ENCODE data around the gene TMCO6. TPM values are rescaled to one million over a fixed set of nuclear protein-coding genes. Genes with fewer than 3 reads are reported as not detected.

The TMCO6 gene
- total and polyA plus RNA-seq, 9 of the 15 experiments (the other 6 are each of a cell fraction or from before 2014, with no cell fraction given): 3.4 to 46.4 (median 16.7) TPM

GRCh38 chr5:140633501-140633900 is 5.8 kb upstream of the TMCO6 start:
- CTCF ChIA-PET (ENCODE audit: low intra/inter-chr PET ratio): no interaction called here
- H3K4me2 ChIP-seq (ENCODE audit: insufficient read depth, low read length): no peak overlapping the region
- no peaks in the 10 kb centered on the region for H3K79me2 ChIP-seq (ENCODE audit: control insufficient read depth, insufficient read depth, low read length)
- no peak for TF ChIP-seq RBM15 (IDR thresholded peaks at IDR 0.05; ENCODE audit: insufficient read depth, low read length)
- no peaks in the 10 kb centered on the region for H3K27me3 ChIP-seq (ENCODE audit: control insufficient read depth in 2 of 2, insufficient read depth in 2 of 2, low read length in 2 of 2)
- WGBS (ENCODE audit: insufficient coverage, low coverage, missing lambda C conversion rate): 76% methylated on average over 2 of the region's 2 CpGs
- no peak for DNase-seq (ENCODE audit: extremely low read depth in 1 of 4, low spot score in 3 of 4)
- H3K27ac ChIP-seq (ENCODE audit: extremely low read depth, low read depth, low read length): no peak overlapping the region
- BruUV-seq (replicated peaks): no TSS peak
- peaks cover 4 to 17% of the 10 kb centered on the region in 2 experiments; a peak in 4 of 5 replicates for H3K4me1 ChIP-seq (replicated peaks in 1 of 2; ENCODE audit: control insufficient read depth in 2 of 2, insufficient read depth in 2 of 2, low read length in 2 of 2)
- no peaks in the 10 kb centered on the region for H3K36me3 ChIP-seq (ENCODE audit: control insufficient read depth, insufficient read depth, low read length)
- POLR2A ChIA-PET: no interaction called here
- no peaks in the 10 kb centered on the region for H3K9me1 ChIP-seq (ENCODE audit: control insufficient read depth, insufficient read depth, low read length)
- intact Hi-C loops (cut with micrococcal nuclease) (no loop called here), in situ Hi-C loops (cut with MboI) (no loop called here)
- no peak overlapping the region for H3K4me3 ChIP-seq
- no peak for ATAC-seq
- H3K9me3 ChIP-seq (replicated peaks; ENCODE audit: control insufficient read depth, insufficient read depth, low read depth, low read length): no peaks in the 10 kb centered on the region
- no peak for FAIRE-seq
- H2AFZ ChIP-seq (ENCODE audit: low read depth, low read length): no peak overlapping the region
- H4K20me1 ChIP-seq (replicated peaks; ENCODE audit: control insufficient read depth, insufficient read depth, low read length): no peaks in the 10 kb centered on the region
- no peak overlapping the region for H3K9ac ChIP-seq (ENCODE audit: insufficient read depth in 1 of 2, low read depth in 2 of 2, low read length in 2 of 2)

- no peaks in the 10 kb centered on the region for H3K9me3 ChIP-seq (replicated peaks; ENCODE audit: control insufficient read depth, insufficient read depth, low read depth, low read length)
- intact Hi-C loops (cut with micrococcal nuclease): no loop called here
- H3K4me3 ChIP-seq: no peak overlapping the region
- no peaks in the 10 kb centered on the region for H3K79me2 ChIP-seq (ENCODE audit: control insufficient read depth, insufficient read depth, low read length)
- FAIRE-seq (no peak), DNase-seq (ENCODE audit: extremely low read depth in 1 of 4, low spot score in 3 of 4) (no peak), ATAC-seq (no peak)
- no peaks in the 10 kb centered on the region for H3K27me3 ChIP-seq (ENCODE audit: control insufficient read depth in 2 of 2, insufficient read depth in 2 of 2, low read length in 2 of 2)
- H2AFZ ChIP-seq (ENCODE audit: low read depth, low read length): no peak overlapping the region
- no peaks in the 10 kb centered on the region for H3K36me3 ChIP-seq (ENCODE audit: control insufficient read depth, insufficient read depth, low read length)
- ChIA-PET CTCF (ENCODE audit: low intra/inter-chr PET ratio) (no interaction called here), POLR2A (interaction anchor here (1.2 to 1.3 kb wide), 2 partner anchors 66 to 85 kb away, joined by 3 to 5 read pairs; partner anchors contain the start of gene ZMAT2)
- H3K9ac ChIP-seq (ENCODE audit: insufficient read depth in 1 of 2, low read depth in 2 of 2, low read length in 2 of 2): no peak overlapping the region
- TF ChIP-seq RUNX1 (IDR thresholded peaks at IDR 0.05; ENCODE audit: low read depth) (no peak), HNRNPH1 (optimal IDR thresholded peaks at IDR 0.05; ENCODE audit: low read depth, low read length) (no peak), CHCHD3 (CRISPR knock-in tag; IDR thresholded peaks at IDR 0.05) (no peak), RBM15 (IDR thresholded peaks at IDR 0.05; ENCODE audit: insufficient read depth, low read length) (no peak), ESRRA (IDR thresholded peaks at IDR 0.05; ENCODE audit: borderline replicate concordance, low read depth) (no peak), MCM5 (IDR thresholded peaks at IDR 0.05; ENCODE audit: low read depth) (no peak), HMG20B (CRISPR knock-in tag; IDR thresholded peaks at IDR 0.05) (no peak), HSF4 (CRISPR knock-in tag; IDR thresholded peaks at IDR 0.05; ENCODE audit: borderline replicate concordance) (no peak)
- WGBS (ENCODE audit: insufficient coverage, low coverage, missing lambda C conversion rate): 64% methylated on average over 3 of the region's 3 CpGs
- in situ Hi-C loops (cut with MboI): no loop called here
- no peak overlapping the region for H3K4me2 ChIP-seq (ENCODE audit: insufficient read depth, low read length)
- no peak overlapping the region for H3K27ac ChIP-seq (ENCODE audit: extremely low read depth, low read depth, low read length)
- no TSS peak for BruUV-seq (replicated peaks)
- no peaks in the 10 kb centered on the region for H3K9me1 ChIP-seq (ENCODE audit: control insufficient read depth, insufficient read depth, low read length)
- no peaks in the 10 kb centered on the region for H4K20me1 ChIP-seq (replicated peaks; ENCODE audit: control insufficient read depth, insufficient read depth, low read length)
- peaks cover 4 to 19% of the 10 kb centered on the region in 2 experiments; a peak in 4 of 5 replicates for H3K4me1 ChIP-seq (replicated peaks in 1 of 2; ENCODE audit: control insufficient read depth in 2 of 2, insufficient read depth in 2 of 2, low read length in 2 of 2)
Observed at GRCh38 chr5:140634103-140634502, 5.1 kb upstream of the TMCO6 start.

Data from K562 (cell line).